GM12872 (cell line): Measurements from ENCODE around the gene RPL6.

Experiments used
- CTCF ChIP-seq: IDR thresholded peaks from 3 replicates; pipeline ENCODE4 v1.5.1; 2011; ENCODE audit warnings: low read depth, mild to moderate bottlenecking, low read length, moderate library complexity; ENCODE audit not compliant: insufficient read depth

Gene RPL6

GRCh38 chr12:112409064-112409905 lies at the start of gene RPL6:
Gene RPL6 (minus strand): TSS chr12:112409605. CDS start chr12:112408656, 949 bp downstream.
- no peak for TF ChIP-seq CTCF

DNA sequence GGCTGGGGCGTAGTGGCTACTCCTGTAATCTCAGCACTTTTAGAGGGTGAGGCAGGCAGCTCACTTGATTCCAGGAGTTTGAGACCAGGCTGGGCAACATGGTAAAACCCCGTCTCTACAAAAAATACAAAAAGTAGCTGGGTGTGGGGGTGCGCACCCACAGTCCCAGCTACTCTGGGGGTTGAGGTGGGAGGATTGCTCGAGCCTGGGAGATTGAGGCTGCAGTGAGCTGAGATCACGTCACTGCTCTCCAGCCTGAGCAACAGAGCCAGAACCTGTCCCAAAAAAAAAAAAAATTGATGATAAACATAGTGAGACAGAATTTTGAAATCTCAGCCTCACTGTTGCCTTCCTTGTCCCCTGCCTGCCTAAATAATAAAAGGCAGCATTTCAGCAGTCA lies 49.3 kb upstream of the RPL6 start:
- no peak for TF ChIP-seq CTCF

DNA sequence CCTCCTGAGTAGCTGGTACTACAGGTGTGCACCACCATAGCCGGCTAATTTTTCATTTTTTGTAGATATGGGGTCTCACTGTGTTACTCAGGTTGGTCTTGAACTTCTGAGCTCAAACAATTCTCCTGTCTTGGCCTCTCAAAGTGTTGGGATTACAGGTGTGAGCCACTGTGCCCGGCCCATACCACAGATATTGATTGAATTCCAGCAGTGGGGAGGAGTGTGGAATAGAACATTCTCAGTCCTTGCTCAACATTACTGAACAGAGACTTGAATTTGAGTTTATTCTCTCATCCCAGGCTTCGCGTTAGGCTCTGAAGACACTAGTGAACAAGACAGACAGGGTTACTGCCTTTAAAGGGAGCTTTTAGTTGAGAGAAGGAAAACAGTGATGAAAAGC lies 48.9 kb upstream of the RPL6 start:
- TF ChIP-seq CTCF = no peak

GRCh38 chr12:112456029-112456428 lies 46.6 kb upstream of the RPL6 start:
- no peak for TF ChIP-seq CTCF

DNA sequence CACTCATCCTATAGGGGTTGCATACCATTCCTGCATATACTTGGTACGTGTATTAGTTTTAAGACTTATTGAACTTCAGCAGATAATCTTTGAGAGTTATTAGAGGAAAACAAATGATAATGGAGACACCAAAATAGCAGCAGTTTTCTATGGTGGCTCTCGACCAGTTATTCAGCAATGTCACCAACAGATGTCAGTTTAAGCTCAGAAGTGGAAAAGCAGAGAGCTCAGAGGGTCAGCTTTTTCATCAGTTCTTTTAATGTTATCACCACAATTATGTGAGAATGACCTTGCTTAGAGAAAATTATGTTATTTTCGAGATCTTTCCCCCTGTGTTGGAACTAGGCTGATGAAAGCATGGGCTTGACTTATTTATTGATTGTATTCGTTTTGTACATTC lies 41.3 kb upstream of the RPL6 start:
- TF ChIP-seq CTCF = no peak

GRCh38 chr12:112447106-112447505 lies 37.7 kb upstream of the RPL6 start:
- no peak for TF ChIP-seq CTCF

DNA sequence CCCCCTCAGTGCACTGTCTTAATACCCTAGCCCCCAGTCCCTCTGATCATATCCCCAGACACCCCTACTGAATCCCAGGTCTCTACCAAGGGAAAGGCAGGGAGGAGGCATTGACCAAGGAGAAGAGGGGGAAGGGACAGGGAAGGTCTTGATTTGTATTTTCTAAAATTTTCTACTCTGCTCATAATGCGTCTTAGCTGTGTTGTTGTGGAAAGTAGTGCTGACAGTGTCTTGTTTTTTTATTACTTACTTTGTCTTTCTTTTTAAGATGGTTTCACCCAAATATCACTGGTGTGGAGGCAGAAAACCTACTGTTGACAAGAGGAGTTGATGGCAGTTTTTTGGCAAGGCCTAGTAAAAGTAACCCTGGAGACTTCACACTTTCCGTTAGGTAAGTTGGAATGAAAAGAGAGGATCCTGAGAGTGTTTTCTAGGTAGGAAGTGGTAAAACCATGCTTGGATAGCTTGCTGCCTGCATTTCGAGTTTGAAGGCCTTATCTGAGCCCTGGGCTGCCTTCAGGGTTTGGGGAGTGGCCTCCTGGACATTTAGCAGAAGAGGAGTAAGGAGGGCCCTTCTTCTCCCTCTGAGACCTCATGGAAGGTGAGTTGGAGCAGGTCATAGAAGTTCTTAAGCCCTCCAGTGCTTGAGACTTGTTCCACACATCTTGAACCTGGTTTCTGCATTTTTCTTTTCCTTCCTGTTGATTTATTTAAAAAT lies 36.8 kb upstream of the RPL6 start:
- TF ChIP-seq CTCF = no peak
